HL-60 (cell line): Measurements from ENCODE around the gene CSNK1G2.

Source experiments
- DNase-seq, 2 experiments: peaks; one replicate each; pipeline ENCODE4 v3.0.0-alpha.2; 2010 to 2020; ENCODE audit warnings: low read depth in 1 of 2, low spot score in 1 of 2
- H3K27ac ChIP-seq: fragments of 250-450 bp; sonication (Bioruptor Pico); replicated peaks from 2 replicates; pipeline ENCODE4 v1.5.1; 2020; ENCODE audit warnings: mild to moderate bottlenecking, moderate library complexity
- H3K27me3 ChIP-seq: fragments of 250-450 bp; sonication (Bioruptor Pico); 2 replicates; pipeline ENCODE4 v1.5.1; 2021; ENCODE audit warnings: mild to moderate bottlenecking, moderate library complexity; ENCODE audit not compliant: insufficient read depth, poor library complexity, severe bottlenecking
- H3K4me3 ChIP-seq: replicated peaks from 2 replicates; pipeline ENCODE4 v1.5.1; 2011; ENCODE audit warnings: mild to moderate bottlenecking, control low read depth, low read length; ENCODE audit not compliant: insufficient read depth
- GABPA ChIP-seq: IDR thresholded peaks from 2 replicates; pipeline ENCODE4 v1.6.1; 2012; ENCODE audit warnings: low read depth
- POLR2AphosphoS5 ChIP-seq: IDR thresholded peaks from 2 replicates; pipeline ENCODE4 v1.6.1; 2012; ENCODE audit warnings: low read depth
- SPI1 ChIP-seq: IDR thresholded peaks from 2 replicates; pipeline ENCODE4 v1.6.1; 2012; ENCODE audit warnings: low read depth, mild to moderate bottlenecking, borderline replicate concordance
- TF ChIP-seq, protein P1 (sequence below): IDR thresholded peaks from one replicate; pipeline ENCODE4 v1.5.1; 2011; ENCODE audit warnings: low read length, control low read depth, inconsistent platforms; ENCODE audit not compliant: insufficient read depth
- TF ChIP-seq, protein P2 (sequence below): IDR thresholded peaks from 2 replicates; pipeline ENCODE4 v1.6.1; 2012; ENCODE audit warnings: low read depth; ENCODE audit not compliant: insufficient replicate concordance

CSNK1G2 gene

DNA sequence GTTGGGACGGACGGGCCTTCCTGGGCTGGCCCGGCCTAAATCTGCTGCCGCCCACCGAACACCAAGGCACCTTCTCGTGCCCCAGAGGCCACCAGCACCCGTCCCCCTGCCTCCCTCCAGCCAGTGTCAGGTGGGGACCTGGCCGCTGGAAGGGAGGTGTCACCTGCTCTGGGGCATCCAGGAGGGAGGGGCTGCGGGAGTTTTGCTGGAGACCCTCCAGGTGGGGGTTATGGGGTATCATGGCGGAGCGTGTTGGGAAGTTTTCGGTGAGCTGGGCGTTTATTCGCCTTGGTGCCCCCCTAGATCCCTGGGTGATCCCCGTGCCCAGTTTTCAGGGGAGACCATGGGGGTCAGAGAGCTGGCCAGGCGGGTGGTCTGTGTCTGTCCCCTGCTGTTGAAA, 9.7 kb downstream of the CSNK1G2 start:
- TF ChIP-seq POLR2AphosphoS5, result no peak
- TF ChIP-seq SPI1, result no peak
- TF ChIP-seq, protein P1, sequence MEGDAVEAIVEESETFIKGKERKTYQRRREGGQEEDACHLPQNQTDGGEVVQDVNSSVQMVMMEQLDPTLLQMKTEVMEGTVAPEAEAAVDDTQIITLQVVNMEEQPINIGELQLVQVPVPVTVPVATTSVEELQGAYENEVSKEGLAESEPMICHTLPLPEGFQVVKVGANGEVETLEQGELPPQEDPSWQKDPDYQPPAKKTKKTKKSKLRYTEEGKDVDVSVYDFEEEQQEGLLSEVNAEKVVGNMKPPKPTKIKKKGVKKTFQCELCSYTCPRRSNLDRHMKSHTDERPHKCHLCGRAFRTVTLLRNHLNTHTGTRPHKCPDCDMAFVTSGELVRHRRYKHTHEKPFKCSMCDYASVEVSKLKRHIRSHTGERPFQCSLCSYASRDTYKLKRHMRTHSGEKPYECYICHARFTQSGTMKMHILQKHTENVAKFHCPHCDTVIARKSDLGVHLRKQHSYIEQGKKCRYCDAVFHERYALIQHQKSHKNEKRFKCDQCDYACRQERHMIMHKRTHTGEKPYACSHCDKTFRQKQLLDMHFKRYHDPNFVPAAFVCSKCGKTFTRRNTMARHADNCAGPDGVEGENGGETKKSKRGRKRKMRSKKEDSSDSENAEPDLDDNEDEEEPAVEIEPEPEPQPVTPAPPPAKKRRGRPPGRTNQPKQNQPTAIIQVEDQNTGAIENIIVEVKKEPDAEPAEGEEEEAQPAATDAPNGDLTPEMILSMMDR, result no peak
- no peak for TF ChIP-seq GABPA
- TF ChIP-seq, protein P2, sequence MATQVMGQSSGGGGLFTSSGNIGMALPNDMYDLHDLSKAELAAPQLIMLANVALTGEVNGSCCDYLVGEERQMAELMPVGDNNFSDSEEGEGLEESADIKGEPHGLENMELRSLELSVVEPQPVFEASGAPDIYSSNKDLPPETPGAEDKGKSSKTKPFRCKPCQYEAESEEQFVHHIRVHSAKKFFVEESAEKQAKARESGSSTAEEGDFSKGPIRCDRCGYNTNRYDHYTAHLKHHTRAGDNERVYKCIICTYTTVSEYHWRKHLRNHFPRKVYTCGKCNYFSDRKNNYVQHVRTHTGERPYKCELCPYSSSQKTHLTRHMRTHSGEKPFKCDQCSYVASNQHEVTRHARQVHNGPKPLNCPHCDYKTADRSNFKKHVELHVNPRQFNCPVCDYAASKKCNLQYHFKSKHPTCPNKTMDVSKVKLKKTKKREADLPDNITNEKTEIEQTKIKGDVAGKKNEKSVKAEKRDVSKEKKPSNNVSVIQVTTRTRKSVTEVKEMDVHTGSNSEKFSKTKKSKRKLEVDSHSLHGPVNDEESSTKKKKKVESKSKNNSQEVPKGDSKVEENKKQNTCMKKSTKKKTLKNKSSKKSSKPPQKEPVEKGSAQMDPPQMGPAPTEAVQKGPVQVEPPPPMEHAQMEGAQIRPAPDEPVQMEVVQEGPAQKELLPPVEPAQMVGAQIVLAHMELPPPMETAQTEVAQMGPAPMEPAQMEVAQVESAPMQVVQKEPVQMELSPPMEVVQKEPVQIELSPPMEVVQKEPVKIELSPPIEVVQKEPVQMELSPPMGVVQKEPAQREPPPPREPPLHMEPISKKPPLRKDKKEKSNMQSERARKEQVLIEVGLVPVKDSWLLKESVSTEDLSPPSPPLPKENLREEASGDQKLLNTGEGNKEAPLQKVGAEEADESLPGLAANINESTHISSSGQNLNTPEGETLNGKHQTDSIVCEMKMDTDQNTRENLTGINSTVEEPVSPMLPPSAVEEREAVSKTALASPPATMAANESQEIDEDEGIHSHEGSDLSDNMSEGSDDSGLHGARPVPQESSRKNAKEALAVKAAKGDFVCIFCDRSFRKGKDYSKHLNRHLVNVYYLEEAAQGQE, result no peak
- Histone ChIP-seq H3K27ac (no peak overlapping the region), H3K27me3 (no peaks in the 10 kb centered on the region), H3K4me3 (no peak overlapping the region)
- no peak for DNase-seq

- Histone ChIP-seq H3K27ac (no peak overlapping the region), H3K4me3 (no peak overlapping the region), H3K27me3 (no peaks in the 10 kb centered on the region)
- TF ChIP-seq, protein P2, result no peak
- TF ChIP-seq GABPA, result no peak
- no peak for TF ChIP-seq SPI1
- TF ChIP-seq POLR2AphosphoS5, result no peak
- TF ChIP-seq, protein P1, result no peak
- no peak for DNase-seq
Observed at GRCh38 chr19:1952635-1953034, 11.7 kb downstream of the CSNK1G2 start.

- Histone ChIP-seq H3K4me3 (no peak overlapping the region), H3K27me3 (no peaks in the 10 kb centered on the region), H3K27ac (no peak overlapping the region)
- TF ChIP-seq POLR2AphosphoS5 (no peak), SPI1 (no peak), GABPA (no peak)
- TF ChIP-seq, protein P2, result no peak
- TF ChIP-seq, protein P1, result no peak
- no peak for DNase-seq
Observed at GRCh38 chr19:1953037-1953436, 12.1 kb downstream of the CSNK1G2 start.
